Keratinocyte (primary cell): ENCODE results near the gene SYNM. TPM values are rescaled to one million over a fixed set of nuclear protein-coding genes. Genes with fewer than 3 reads are reported as not detected.

Source experiments
- DNase-seq: peaks from one replicate; pipeline ENCODE4 v3.0.0-alpha.2; 2011; ENCODE audit warnings: low read depth, missing footprints, low spot score
- FAIRE-seq: peaks from 2 replicates; lab custom pipeline; 2011; peaks lifted over from hg19 to GRCh38; lab: Jason Lieb, UNC
- H2AFZ ChIP-seq: 2 replicates; pipeline ENCODE4 v1.6.0; 2012; ENCODE audit warnings: low read length, control low read depth, inconsistent platforms; ENCODE audit not compliant: control insufficient read depth
- H3K27ac ChIP-seq: 2 replicates; pipeline ENCODE4 v1.5.1; 2011; ENCODE audit warnings: low read length; ENCODE audit not compliant: control insufficient read depth, insufficient read depth
- H3K27me3 ChIP-seq: 3 replicates; pipeline ENCODE4 v1.6.0; 2011; ENCODE audit warnings: low read length; ENCODE audit not compliant: control insufficient read depth, insufficient read depth; ENCODE audit errors: extremely low read depth
- H3K36me3 ChIP-seq, 2 experiments: 2 replicates in 1 of 2; 3 replicates in 1 of 2; pipeline ENCODE4 v1.5.1; 2011; ENCODE audit warnings: low read length in 2 of 2, mild to moderate bottlenecking in 1 of 2; ENCODE audit not compliant: control insufficient read depth in 2 of 2, insufficient read depth in 2 of 2; ENCODE audit errors: extremely low read depth in 1 of 2
- H3K4me1 ChIP-seq: 3 replicates; pipeline ENCODE4 v1.5.1; 2011; ENCODE audit warnings: low read length; ENCODE audit not compliant: control insufficient read depth, insufficient read depth; ENCODE audit errors: extremely low read depth
- H3K4me2 ChIP-seq: 3 replicates; pipeline ENCODE4 v1.6.0; 2011; ENCODE audit warnings: low read depth, low read length; ENCODE audit not compliant: control insufficient read depth, insufficient read depth; ENCODE audit errors: extremely low read depth
- H3K4me3 ChIP-seq, 3 experiments: fragments of 200-600 bp in 1 of 3; sonication (generic) in 1 of 3; 2 replicates in 2 of 3; 3 replicates in 1 of 3; pipeline ENCODE4 v1.5.1; 2011 to 2016; ENCODE audit warnings: low read length in 3 of 3, mild to moderate bottlenecking in 3 of 3, control low read depth in 2 of 3, inconsistent platforms in 1 of 3, low read depth in 1 of 3, mixed read lengths in 1 of 3, mixed run types in 1 of 3, moderate library complexity in 1 of 3; ENCODE audit not compliant: control insufficient read depth in 2 of 3, insufficient read depth in 2 of 3; ENCODE audit errors: extremely low read depth in 1 of 3
- H3K79me2 ChIP-seq: 2 replicates; pipeline ENCODE4 v1.6.0; 2012; ENCODE audit warnings: low read length; ENCODE audit not compliant: control insufficient read depth, insufficient read depth
- H3K9ac ChIP-seq: 3 replicates; pipeline ENCODE4 v1.6.0; 2011; ENCODE audit warnings: low read length; ENCODE audit not compliant: control insufficient read depth, insufficient read depth; ENCODE audit errors: extremely low read depth
- H3K9me1 ChIP-seq: 3 replicates; pipeline ENCODE4 v1.6.0; 2011; ENCODE audit warnings: low read length; ENCODE audit not compliant: control insufficient read depth, insufficient read depth; ENCODE audit errors: extremely low read depth
- H3K9me3 ChIP-seq: 2 replicates; pipeline ENCODE4 v1.5.1; 2012; ENCODE audit warnings: low read depth, low read length; ENCODE audit not compliant: control insufficient read depth
- H4K20me1 ChIP-seq: 3 replicates; pipeline ENCODE4 v1.6.0; 2011; ENCODE audit warnings: low read length; ENCODE audit not compliant: control insufficient read depth, insufficient read depth; ENCODE audit errors: extremely low read depth
- CTCF ChIP-seq, 3 experiments: IDR thresholded peaks in 1 of 3; conservative IDR thresholded peaks in 1 of 3; optimal IDR thresholded peaks in 1 of 3; 2 replicates in 2 of 3; 3 replicates in 1 of 3; pipeline versions ENCODE3 to v1.5.1; 2011; ENCODE audit warnings: low read length in 3 of 3, mild to moderate bottlenecking in 3 of 3, moderate library complexity in 2 of 3, control low read depth in 1 of 3, inconsistent platforms in 1 of 3; ENCODE audit not compliant: insufficient read depth in 2 of 3; ENCODE audit errors: extremely low read depth in 1 of 3
- EZH2 ChIP-seq: IDR thresholded peaks from one replicate; pipeline ENCODE4 v1.6.1; 2012; ENCODE audit warnings: inconsistent platforms, mild to moderate bottlenecking, low read length, moderate library complexity
- dilution Hi-C: fragments of 300-500 bp; cut with MboI; formaldehyde crosslinking; loops from one replicate; pipeline ENCODE4 v1.7.0; 2020; ENCODE audit warnings: low sequenced_read_pairs; ENCODE audit not compliant: extremely low pct_ligation_motif_present
- polyA plus RNA-seq, 5 experiments: library from polyadenylated mRNA; depleted of rRNA in 3 of 5; stranded (reverse) in 3 of 5; stranded (forward) in 1 of 5; unstranded in 1 of 5; fragments of >200 nt; gene quantifications; 1 replicate in 1 of 5; 2 replicates in 3 of 5; 3 replicates in 1 of 5; pipeline versions ENCODE4 v1.2.1 to v1.2.3, GENCODE V29; 2011 to 2012; ENCODE audit warnings: missing spikeins in 2 of 5, low read depth in 1 of 5, low replicate concordance in 1 of 5

Gene SYNM
- polyA plus RNA-seq, 1 donor (not counting 4 experiments of a cell fraction or from before 2014, with no cell fraction given) = 0.09 TPM

GRCh38 chr15:99117563-99118257 lies 12.8 kb downstream of the SYNM start:
- Histone ChIP-seq H3K4me3 (no peak overlapping the region), H3K9me1 (no peaks in the 10 kb centered on the region), H3K9ac (no peak overlapping the region), H4K20me1 (no peaks in the 10 kb centered on the region), H2AFZ (no peak overlapping the region), H3K4me2 (no peak overlapping the region), H3K27ac (no peak overlapping the region), H3K9me3 (no peaks in the 10 kb centered on the region), H3K4me1 (no peaks in the 10 kb centered on the region), H3K27me3 (peaks cover 12% of the 10 kb centered on the region), H3K36me3 (no peaks in the 10 kb centered on the region), H3K79me2 (no peaks in the 10 kb centered on the region)
- TF ChIP-seq EZH2 (no peak), CTCF (optimal IDR thresholded peaks at IDR 0.05 in 1 of 3, IDR thresholded peaks at IDR 0.05 in 1 of 3, conservative IDR thresholded peaks at IDR 0.05 in 1 of 3; ENCODE audit: extremely low read depth in 1 of 3, insufficient read depth in 2 of 3, low read length in 3 of 3) (no peak)
- FAIRE-seq (no peak), DNase-seq (no peak)
- dilution Hi-C loops = no loop called here

GRCh38 chr15:99118258-99118632 lies 13.4 kb downstream of the SYNM start:
- Histone ChIP-seq H3K4me2 (no peak overlapping the region), H3K27ac (no peak overlapping the region), H3K27me3 (peaks cover 12% of the 10 kb centered on the region), H4K20me1 (no peaks in the 10 kb centered on the region), H3K9me3 (no peaks in the 10 kb centered on the region), H3K9me1 (no peaks in the 10 kb centered on the region), H3K4me3 (no peak overlapping the region), H3K79me2 (no peaks in the 10 kb centered on the region), H3K9ac (no peak overlapping the region), H2AFZ (no peak overlapping the region), H3K36me3 (no peaks in the 10 kb centered on the region), H3K4me1 (peaks cover 4% of the 10 kb centered on the region)
- dilution Hi-C loops = no loop called here
- DNase-seq = no peak
- FAIRE-seq = no peak
- TF ChIP-seq CTCF (optimal IDR thresholded peaks at IDR 0.05 in 1 of 3, IDR thresholded peaks at IDR 0.05 in 1 of 3, conservative IDR thresholded peaks at IDR 0.05 in 1 of 3; ENCODE audit: extremely low read depth in 1 of 3, insufficient read depth in 2 of 3, low read length in 3 of 3) (no peak), EZH2 (no peak)
